Stimulated activated CD8-positive, alpha-beta memory T cell treated with anti-CD3 and anti-CD28 coated beads, Interleukin-15, amount 100 ng/mL, for 24 hours (primary cell): ENCODE measurements around the gene SGMS1.

Experiments
- DNase-seq: peaks from one replicate; pipeline ENCODE4 v3.0.0-alpha.2; 2020; ENCODE audit warnings: low read depth

The SGMS1 gene

GRCh38 chr10:50334273-50334672 is 289.5 kb downstream of the SGMS1 start:
- no peak for DNase-seq

- no peak for DNase-seq
Observed at GRCh38 chr10:50333872-50334271, 289.9 kb downstream of the SGMS1 start.

- DNase-seq, result no peak
Observed at GRCh38 chr10:50332108-50332842, 291.5 kb downstream of the SGMS1 start.

DNA sequence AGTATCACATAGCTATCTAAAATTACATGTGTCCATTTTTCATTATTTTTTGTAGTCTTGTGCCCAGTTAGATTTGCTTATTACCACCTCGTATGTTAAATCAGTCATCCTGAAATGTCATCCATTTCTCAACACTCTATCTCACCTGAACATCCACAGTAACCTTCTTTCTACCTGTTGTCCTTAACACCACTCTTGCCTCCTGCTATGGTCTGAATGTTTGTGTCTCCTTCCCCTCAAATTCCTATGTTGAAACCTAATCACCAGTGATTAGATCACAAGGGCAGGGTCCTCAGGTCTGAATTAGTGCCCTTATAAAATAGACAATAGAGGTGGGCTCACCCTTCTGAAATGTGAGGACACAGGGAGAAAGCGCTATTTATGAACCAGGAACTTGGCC is 292.3 kb downstream of the SGMS1 start:
- DNase-seq, result no peak

- DNase-seq, result no peak
Observed at GRCh38 chr10:50326757-50327701, 296.7 kb downstream of the SGMS1 start.

DNA sequence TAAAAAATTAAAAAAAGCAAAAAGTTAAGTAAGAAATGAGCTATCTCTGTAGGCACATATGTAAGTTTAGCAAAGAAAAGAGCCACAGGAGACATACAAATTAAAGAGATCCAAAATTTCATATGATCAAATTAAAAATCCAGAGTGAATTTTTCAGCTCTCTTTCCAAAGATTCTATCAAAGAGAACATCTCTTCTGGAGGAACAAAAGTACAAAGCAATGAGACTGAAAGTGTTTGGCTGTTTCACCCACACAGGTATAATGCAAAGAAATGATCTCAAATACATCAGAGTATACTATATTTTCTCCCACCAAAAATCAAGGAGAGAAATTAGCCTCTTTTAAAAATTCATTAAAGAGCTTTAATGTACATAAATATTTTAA is 297.6 kb downstream of the SGMS1 start:
- DNase-seq, result no peak

DNA sequence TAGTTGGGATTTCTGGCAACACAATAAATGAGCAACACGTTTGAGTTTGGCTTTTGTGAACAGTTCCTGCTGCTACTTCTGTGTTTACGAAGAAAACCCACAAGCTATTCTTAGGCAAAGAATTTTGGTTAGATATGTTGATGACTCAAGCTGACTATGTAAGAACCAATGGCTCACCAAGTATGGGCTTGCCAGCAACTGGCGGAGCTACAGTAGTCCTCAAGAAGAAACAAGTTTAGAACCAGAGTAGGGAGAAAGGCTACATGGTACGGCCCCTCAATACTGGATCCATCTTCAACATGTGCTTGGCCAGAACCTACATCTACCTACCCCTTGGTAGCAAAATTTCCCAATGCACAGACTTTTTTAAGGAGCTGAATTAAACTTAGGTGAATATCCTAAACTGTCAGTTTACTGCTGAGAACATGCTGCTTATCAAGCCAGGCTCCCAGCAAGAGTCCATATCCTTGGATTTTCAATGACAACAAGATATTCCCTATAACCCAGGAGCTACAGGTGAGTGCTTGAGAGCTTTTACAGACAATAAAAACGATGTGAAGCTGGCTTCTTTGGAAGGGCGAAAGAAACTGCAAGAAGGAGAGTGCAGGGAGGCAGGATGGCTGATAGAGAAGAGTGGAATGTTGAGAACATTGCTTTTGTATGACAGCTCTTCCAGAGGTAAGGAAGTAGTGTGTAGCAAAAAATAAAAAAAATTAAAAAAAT is 298.1 kb downstream of the SGMS1 start:
- no peak for DNase-seq

DNA sequence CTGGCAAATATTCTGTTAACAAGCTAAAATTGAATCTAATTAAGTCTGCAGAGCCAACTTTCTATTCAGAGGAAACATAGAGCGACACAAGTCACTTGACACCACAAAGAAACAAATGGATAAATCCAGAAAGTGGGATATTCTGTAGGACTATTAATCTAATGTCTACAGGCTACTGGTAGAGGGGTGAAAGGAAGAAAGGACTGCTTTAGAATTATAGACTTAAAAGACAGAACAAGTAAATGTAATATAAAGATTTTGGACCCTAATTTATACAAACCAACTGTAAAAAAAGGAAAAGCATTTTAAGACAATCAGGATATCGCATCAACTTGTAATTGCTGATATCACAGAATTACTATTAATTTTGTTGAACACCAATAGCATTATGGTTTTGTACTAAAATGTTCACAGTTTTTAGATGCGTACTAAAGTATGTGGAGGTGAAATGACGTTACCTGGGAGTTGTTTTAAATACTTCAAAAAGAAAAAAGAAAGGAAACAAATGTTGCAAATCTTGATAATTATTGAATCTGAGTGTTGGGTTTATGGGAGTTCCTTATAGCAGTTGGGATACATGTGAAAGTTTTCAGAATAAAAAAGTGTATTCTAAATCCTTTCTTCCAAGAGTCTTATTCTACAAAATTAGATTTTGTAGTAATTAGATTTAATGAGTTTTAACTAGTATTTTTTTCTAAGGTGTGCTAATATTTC is 298.9 kb downstream of the SGMS1 start:
- no peak for DNase-seq

DNA sequence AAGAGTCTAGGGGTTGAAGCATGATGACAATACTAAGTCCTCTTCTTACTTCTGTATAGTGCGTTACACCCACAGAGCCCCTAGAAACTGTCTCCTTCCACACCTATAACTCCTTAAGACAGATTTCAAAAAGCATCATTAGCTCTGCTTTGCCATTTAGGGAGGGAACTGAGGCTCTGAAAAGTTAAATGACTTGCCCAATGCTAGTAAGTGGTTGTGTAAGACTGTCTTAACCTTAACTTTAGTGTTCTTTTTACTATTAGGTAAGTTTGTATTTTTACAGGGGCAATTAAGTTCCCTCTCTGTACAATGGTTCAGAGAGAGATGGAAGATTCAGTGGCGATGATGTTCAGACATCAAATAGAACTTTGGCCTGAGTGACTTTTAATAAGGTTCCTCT is 299.7 kb downstream of the SGMS1 start:
- DNase-seq, result no peak

GRCh38 chr10:50322077-50322476 is 301.7 kb downstream of the SGMS1 start:
- no peak for DNase-seq

DNA sequence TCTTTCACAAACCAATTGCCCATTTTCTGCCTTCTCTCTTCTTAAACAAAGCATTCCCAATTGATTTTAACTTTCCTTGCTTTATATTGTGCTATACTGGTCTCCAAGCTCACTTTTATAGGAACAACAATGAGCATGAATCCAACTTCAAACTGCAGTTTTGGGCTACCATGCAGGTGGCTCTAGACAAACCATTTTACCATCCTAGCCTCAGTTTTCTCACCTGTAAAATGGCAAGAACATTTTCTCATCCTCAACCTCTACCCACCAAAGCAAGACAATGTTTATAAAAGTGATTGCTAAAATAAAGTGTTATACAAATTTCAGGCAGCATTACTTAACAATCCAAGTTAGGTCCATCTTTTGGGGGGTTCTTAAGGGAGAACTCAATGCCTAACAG is 305.6 kb downstream of the SGMS1 start:
- DNase-seq, result no peak

DNA sequence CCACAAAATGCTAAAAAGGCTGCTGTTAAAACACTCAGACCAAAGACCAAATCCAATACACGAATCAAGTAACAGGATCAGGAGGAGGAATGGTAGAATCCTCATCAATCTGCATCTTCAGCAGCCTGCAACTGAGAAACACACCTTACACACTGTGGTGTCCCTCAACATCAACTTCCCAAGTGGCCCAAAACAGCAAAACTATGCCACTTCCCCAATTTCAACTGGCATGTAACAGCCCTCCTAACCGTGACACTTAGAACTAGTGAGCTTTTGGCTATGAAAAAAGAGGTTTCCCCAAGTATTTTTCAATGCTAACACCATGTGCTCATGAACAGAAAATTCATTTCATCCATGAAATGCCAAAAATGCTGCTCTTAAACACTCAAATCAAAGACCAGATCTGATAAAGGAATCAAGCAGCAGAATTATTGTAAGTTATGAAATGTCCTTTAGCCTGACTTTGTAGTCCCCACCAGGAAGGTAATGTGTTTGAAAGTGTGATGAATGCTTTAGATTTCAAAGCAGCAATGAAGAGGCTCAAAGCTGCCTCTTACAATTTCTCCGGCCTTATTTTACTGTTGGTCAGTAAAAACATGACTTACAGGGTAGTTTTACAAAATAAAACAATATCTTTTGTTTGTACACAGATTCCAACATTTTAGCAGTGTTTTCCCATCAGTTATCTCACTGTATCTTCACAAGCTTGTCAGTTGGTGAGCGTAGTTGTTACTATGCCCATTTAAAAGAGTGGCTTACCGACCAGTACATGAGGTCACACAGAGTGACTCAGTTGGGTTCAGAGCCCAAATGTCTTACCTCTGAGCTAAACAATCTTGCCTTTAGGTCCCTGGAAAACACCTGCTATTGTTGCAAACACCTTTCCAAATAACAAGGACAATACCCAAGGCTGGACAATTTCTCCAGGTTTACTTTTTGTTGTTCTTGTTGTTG is 306.8 kb downstream of the SGMS1 start:
- DNase-seq, result no peak

DNA sequence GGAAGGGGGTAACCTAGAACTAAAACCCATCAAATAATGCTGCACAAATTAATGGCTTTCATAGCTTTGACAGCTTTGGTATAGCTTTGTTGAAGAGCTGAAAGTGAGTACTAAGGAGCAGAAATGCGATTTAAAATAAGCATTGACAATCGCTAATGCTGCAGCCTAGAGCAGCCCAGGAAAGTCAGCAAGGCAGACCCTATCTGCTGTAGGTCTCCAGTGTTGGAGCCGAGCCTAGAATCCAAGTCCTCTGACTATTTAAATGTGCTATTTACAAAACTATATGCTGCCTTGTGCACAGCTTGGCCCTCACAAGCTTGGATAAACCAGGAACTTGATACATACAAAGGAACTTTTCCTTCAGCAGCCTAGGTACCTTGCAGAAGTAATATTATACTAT is 307.6 kb downstream of the SGMS1 start:
- no peak for DNase-seq

- DNase-seq, result no peak
Observed at GRCh38 chr10:50315424-50315823, 308.3 kb downstream of the SGMS1 start.

DNA sequence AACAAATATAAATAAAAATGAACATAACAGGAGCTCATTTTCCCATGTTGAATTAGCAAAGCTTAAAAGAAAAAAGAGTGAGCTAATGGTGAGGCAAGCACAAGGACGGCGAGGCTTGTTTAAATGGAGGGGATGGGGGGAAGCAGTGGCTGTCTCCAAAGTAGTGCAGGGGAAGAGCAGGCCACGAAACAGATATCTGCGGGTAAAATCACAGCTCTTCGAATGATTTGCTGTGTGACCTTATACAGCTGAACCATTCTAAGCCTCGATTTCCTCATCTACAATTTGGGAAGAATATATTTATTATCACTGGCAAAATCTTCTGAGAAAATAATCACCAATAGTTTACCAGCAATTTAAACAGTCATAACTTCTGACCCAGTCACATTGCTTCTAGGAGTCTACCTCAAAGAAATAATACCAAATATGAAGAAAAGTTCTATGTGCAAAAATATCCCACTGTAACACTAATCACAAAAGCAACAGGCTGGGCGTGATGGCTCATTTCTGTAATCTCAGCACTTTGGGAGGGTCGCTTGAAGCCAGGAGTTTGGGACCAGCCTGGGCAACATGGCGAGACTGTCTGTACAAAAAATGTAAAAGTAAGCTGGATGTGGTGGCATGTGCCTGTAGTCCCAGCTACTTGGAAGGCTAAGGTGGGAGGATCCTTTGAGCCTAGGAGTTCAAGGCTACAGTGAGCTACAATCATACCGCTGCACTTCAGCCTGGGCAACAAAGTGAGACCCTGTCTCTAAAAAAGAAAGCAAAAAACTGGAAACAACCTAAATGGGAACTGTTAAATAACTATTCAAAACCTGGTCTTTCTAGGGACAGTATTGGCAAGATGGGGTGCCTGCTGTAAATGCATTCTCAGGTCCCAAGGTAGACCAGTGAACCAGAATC is 309.3 kb downstream of the SGMS1 start:
- DNase-seq, result no peak

GRCh38 chr10:50312464-50313437 is 311.0 kb downstream of the SGMS1 start:
- DNase-seq, result no peak

- DNase-seq, result no peak
Observed at GRCh38 chr10:50310560-50311174, 313.1 kb downstream of the SGMS1 start.

GRCh38 chr10:50309342-50309741 is 314.4 kb downstream of the SGMS1 start:
- no peak for DNase-seq
